ENCODE measurements around the gene AFAP1. TPM values are rescaled to one million over a fixed set of nuclear protein-coding genes. Genes with fewer than 3 reads are reported as not detected.

AFAP1 gene
- polyA plus RNA-seq, 1 donor (not counting 4 experiments of a cell fraction or from before 2014, with no cell fraction given): 7.6 TPM

- Histone ChIP-seq H3K4me3 (ENCODE audit: control insufficient read depth in 2 of 3, extremely low read depth in 1 of 3, insufficient read depth in 2 of 3, low read depth in 1 of 3, low read length in 3 of 3) (no peak overlapping the region), H3K4me1 (ENCODE audit: control insufficient read depth, extremely low read depth, insufficient read depth, low read length) (peaks cover 10% of the 10 kb centered on the region), H3K4me2 (ENCODE audit: control insufficient read depth, extremely low read depth, insufficient read depth, low read depth, low read length) (no peak overlapping the region), H3K9me1 (ENCODE audit: control insufficient read depth, extremely low read depth, insufficient read depth, low read length) (no peaks in the 10 kb centered on the region), H3K9me3 (ENCODE audit: control insufficient read depth, low read depth, low read length) (no peaks in the 10 kb centered on the region), H4K20me1 (ENCODE audit: control insufficient read depth, extremely low read depth, insufficient read depth, low read length) (no peaks in the 10 kb centered on the region), H3K79me2 (ENCODE audit: control insufficient read depth, insufficient read depth, low read length) (no peaks in the 10 kb centered on the region), H2AFZ (ENCODE audit: control insufficient read depth, low read length) (no peak overlapping the region), H3K9ac (ENCODE audit: control insufficient read depth, extremely low read depth, insufficient read depth, low read length) (no peak overlapping the region), H3K27me3 (ENCODE audit: control insufficient read depth, extremely low read depth, insufficient read depth, low read length) (no peaks in the 10 kb centered on the region), H3K36me3 (ENCODE audit: control insufficient read depth in 2 of 2, extremely low read depth in 1 of 2, insufficient read depth in 2 of 2, low read length in 2 of 2) (peaks cover 5 to 11% of the 10 kb centered on the region in 2 experiments), H3K27ac (ENCODE audit: control insufficient read depth, insufficient read depth, low read length) (no peak overlapping the region)
- no peak for TF ChIP-seq CTCF (optimal IDR thresholded peaks at IDR 0.05 in 1 of 3, IDR thresholded peaks at IDR 0.05 in 1 of 3, conservative IDR thresholded peaks at IDR 0.05 in 1 of 3; ENCODE audit: extremely low read depth in 1 of 3, insufficient read depth in 2 of 3, low read length in 3 of 3)
- TF ChIP-seq EZH2 (IDR thresholded peaks at IDR 0.05; ENCODE audit: low read length): no peak
- FAIRE-seq (no peak), DNase-seq (ENCODE audit: low read depth, low spot score) (no peak)
- dilution Hi-C loops (cut with MboI; ENCODE audit: extremely low pct_ligation_motif_present, low sequenced_read_pairs): no loop called here
These were observed 108.9 kb downstream of the AFAP1 start for GRCh38 chr4:7830747-7831146.

DNA sequence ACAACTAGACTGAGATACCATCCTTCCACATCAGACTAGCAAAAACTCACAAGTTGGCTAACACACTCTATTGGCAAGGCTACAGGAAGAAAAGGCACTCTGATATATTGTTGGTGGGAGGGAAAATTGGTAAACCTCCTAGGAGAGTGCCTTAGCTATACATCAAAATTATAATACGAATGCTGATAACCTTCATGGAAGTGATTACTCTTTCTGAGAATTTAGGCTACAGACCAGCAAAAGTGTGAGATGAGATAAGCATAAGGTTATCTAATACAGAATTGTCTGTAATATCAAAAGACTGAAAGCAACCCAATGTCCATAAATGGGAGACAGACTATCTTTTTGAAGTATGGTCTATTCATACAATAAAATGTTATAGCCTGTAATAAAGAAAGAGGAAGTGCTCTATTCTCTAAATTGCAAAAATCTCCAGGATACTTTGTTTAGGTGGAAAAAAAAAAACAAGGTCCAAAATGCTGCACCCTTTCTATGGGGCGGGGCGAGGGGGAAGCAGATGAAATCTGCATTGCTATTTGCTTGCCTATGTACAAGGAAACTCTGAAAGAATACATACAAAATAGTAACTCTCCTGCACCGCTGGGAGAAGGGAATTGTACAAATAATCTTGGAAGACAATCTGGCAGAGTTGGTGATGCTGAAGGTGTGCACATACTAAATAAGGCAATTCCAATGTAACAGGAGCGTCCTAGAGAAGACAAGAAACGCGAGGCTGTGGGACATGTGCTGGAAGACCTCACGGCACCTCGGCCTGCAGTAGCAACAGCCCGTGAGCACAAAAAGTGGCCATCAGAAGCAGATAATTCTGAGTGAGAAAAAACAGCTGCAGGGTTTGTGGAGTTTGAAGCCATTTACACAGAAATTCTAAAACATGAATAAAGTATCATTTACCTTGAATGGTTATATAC is 109.7 kb downstream of the AFAP1 start:
- no peak overlapping the region for H3K27ac ChIP-seq (ENCODE audit: control insufficient read depth, insufficient read depth, low read length)

More for the DNA sequence above, 109.7 kb downstream of the AFAP1 start:
- Histone ChIP-seq H4K20me1 (ENCODE audit: control insufficient read depth, extremely low read depth, insufficient read depth, low read length) (no peaks in the 10 kb centered on the region), H3K9me3 (ENCODE audit: control insufficient read depth, low read depth, low read length) (no peaks in the 10 kb centered on the region), H3K9me1 (ENCODE audit: control insufficient read depth, extremely low read depth, insufficient read depth, low read length) (no peaks in the 10 kb centered on the region), H3K36me3 (ENCODE audit: control insufficient read depth in 2 of 2, extremely low read depth in 1 of 2, insufficient read depth in 2 of 2, low read length in 2 of 2) (peaks cover 5 to 11% of the 10 kb centered on the region in 2 experiments), H3K4me2 (ENCODE audit: control insufficient read depth, extremely low read depth, insufficient read depth, low read depth, low read length) (no peak overlapping the region), H2AFZ (ENCODE audit: control insufficient read depth, low read length) (no peak overlapping the region), H3K27me3 (ENCODE audit: control insufficient read depth, extremely low read depth, insufficient read depth, low read length) (no peaks in the 10 kb centered on the region), H3K79me2 (ENCODE audit: control insufficient read depth, insufficient read depth, low read length) (no peaks in the 10 kb centered on the region), H3K4me1 (ENCODE audit: control insufficient read depth, extremely low read depth, insufficient read depth, low read length) (peaks cover 10% of the 10 kb centered on the region), H3K9ac (ENCODE audit: control insufficient read depth, extremely low read depth, insufficient read depth, low read length) (no peak overlapping the region), H3K4me3 (ENCODE audit: control insufficient read depth in 2 of 3, extremely low read depth in 1 of 3, insufficient read depth in 2 of 3, low read depth in 1 of 3, low read length in 3 of 3) (no peak overlapping the region)
- FAIRE-seq (peak; percentile 17), DNase-seq (ENCODE audit: low read depth, low spot score) (no peak)
- dilution Hi-C loops (cut with MboI; ENCODE audit: extremely low pct_ligation_motif_present, low sequenced_read_pairs): no loop called here
- TF ChIP-seq CTCF (optimal IDR thresholded peaks at IDR 0.05 in 1 of 3, IDR thresholded peaks at IDR 0.05 in 1 of 3, conservative IDR thresholded peaks at IDR 0.05 in 1 of 3; ENCODE audit: extremely low read depth in 1 of 3, insufficient read depth in 2 of 3, low read length in 3 of 3) (no peak), EZH2 (IDR thresholded peaks at IDR 0.05; ENCODE audit: low read length) (no peak)
